OCI-LY1 (cell line): ENCODE data around the gene CRACR2B.

Experiments
- EZH2 ChIP-seq: fragments of 200-600 bp; sonication (generic), shearing (Covaris generic); IDR thresholded peaks from 2 replicates; pipeline ENCODE4 v1.8.0; 2017; ENCODE audit warnings: borderline replicate concordance, mixed run types, mild to moderate bottlenecking, antibody characterized with exemption, low read length, moderate library complexity, mixed read lengths
- TF ChIP-seq, protein P1 (sequence below): fragments of 200-600 bp; sonication (generic), shearing (Covaris generic); IDR thresholded peaks from 2 replicates; pipeline ENCODE4 v1.5.1; 2017; ENCODE audit warnings: mild to moderate bottlenecking, antibody characterized with exemption, low read length, moderate library complexity, mixed read lengths

DNA sequence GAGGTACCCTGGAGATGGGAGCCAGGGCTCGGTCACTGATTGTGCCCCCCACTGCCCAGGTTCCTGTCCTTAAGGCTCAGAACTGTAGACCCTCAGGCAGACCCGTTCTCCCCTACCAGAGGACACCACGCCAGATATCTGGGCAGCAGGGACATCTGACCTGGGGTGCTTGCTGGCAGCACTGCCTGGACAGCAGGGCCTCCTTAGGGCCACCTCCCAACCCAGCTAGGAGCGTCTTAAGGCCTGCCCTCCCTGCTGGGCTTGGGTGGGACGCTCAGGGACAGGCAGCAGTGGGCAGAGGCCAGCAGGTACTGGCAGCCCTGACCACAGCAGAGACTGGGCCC is 11.5 kb downstream of the CRACR2B start:
- no peak for TF ChIP-seq EZH2
- TF ChIP-seq, protein P1, sequence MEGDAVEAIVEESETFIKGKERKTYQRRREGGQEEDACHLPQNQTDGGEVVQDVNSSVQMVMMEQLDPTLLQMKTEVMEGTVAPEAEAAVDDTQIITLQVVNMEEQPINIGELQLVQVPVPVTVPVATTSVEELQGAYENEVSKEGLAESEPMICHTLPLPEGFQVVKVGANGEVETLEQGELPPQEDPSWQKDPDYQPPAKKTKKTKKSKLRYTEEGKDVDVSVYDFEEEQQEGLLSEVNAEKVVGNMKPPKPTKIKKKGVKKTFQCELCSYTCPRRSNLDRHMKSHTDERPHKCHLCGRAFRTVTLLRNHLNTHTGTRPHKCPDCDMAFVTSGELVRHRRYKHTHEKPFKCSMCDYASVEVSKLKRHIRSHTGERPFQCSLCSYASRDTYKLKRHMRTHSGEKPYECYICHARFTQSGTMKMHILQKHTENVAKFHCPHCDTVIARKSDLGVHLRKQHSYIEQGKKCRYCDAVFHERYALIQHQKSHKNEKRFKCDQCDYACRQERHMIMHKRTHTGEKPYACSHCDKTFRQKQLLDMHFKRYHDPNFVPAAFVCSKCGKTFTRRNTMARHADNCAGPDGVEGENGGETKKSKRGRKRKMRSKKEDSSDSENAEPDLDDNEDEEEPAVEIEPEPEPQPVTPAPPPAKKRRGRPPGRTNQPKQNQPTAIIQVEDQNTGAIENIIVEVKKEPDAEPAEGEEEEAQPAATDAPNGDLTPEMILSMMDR, result no peak
